CD4-positive, alpha-beta T cell treated with Interleukin-4 for 4 hours (primary cell): Measurements from ENCODE around the gene ADCK1.
A peak's percentile ranks its signal among the peaks of the same experiment; 100 is the strongest.
"Not testable (repeated sequence)": the region's sequence is repeated elsewhere in the genome, so short reads cannot be mapped to it uniquely, and the experiment has no call there.

Source experiments
- DNase-seq: peaks from one replicate; pipeline ENCODE4 v3.0.0-alpha.2; 2020

Gene ADCK1

GRCh38 chr14:77812028-77812427, 12.1 kb downstream of the ADCK1 start:
- DNase-seq, result no peak

- not testable (repeated sequence) for DNase-seq
Observed at GRCh38 chr14:77812682-77813081, 12.8 kb downstream of the ADCK1 start.

- DNase-seq, result no peak
Observed at GRCh38 chr14:77822307-77822706, 22.4 kb downstream of the ADCK1 start.

GRCh38 chr14:77822741-77823140, 22.8 kb downstream of the ADCK1 start:
- DNase-seq, result no peak

- DNase-seq, result no peak
Observed at GRCh38 chr14:77823378-77823777, 23.5 kb downstream of the ADCK1 start.

GRCh38 chr14:77825895-77826519, 26.1 kb downstream of the ADCK1 start:
- no peak for DNase-seq

- no peak for DNase-seq
Observed at GRCh38 chr14:77830692-77831091, 30.8 kb downstream of the ADCK1 start.

- DNase-seq, result no peak
Observed at GRCh38 chr14:77832297-77832696, 32.4 kb downstream of the ADCK1 start.

- DNase-seq, result no peak
Observed at GRCh38 chr14:77837926-77838325, 38.0 kb downstream of the ADCK1 start.

- DNase-seq, result no peak
Observed at GRCh38 chr14:77838831-77839511, 39.1 kb downstream of the ADCK1 start.

- no peak for DNase-seq
Observed at GRCh38 chr14:77843195-77843594, 43.3 kb downstream of the ADCK1 start.

GRCh38 chr14:77843651-77844050, 43.7 kb downstream of the ADCK1 start:
- DNase-seq, result no peak

- DNase-seq, result no peak
Observed at GRCh38 chr14:77844802-77845201, 44.9 kb downstream of the ADCK1 start.

- no peak for DNase-seq
Observed at GRCh38 chr14:77848031-77848430, 48.1 kb downstream of the ADCK1 start.

- no peak for DNase-seq
Observed at GRCh38 chr14:77849711-77850110, 49.8 kb downstream of the ADCK1 start.

GRCh38 chr14:77853919-77854318, 54.0 kb downstream of the ADCK1 start:
- no peak for DNase-seq

GRCh38 chr14:77856941-77857340, 57.0 kb downstream of the ADCK1 start:
- no peak for DNase-seq

GRCh38 chr14:77859934-77860570, 60.1 kb downstream of the ADCK1 start:
- no peak for DNase-seq

GRCh38 chr14:77861201-77861600, 61.3 kb downstream of the ADCK1 start:
- DNase-seq, result no peak

- peak; percentile 60 for DNase-seq
Observed at GRCh38 chr14:77862154-77862786, 62.4 kb downstream of the ADCK1 start.

GRCh38 chr14:77864085-77864484, 64.2 kb downstream of the ADCK1 start:
- DNase-seq, result no peak

GRCh38 chr14:77864580-77864979, 64.7 kb downstream of the ADCK1 start:
- DNase-seq, result no peak

GRCh38 chr14:77865455-77865854, 65.5 kb downstream of the ADCK1 start:
- DNase-seq, result no peak

GRCh38 chr14:77866932-77867331, 67.0 kb downstream of the ADCK1 start:
- no peak for DNase-seq
